Liver (tissue), 3 donors: Measurements from ENCODE around the gene IL25.

Experiments used
- NR2F2 ChIP-seq: IDR thresholded peaks from 2 replicates; pipeline ENCODE4 v1.6.1; 2016; ENCODE audit warnings: antibody characterized with exemption
- TF ChIP-seq, protein P1 (sequence below): fragments of 150-350 bp; IDR thresholded peaks from 2 replicates; pipeline ENCODE4 v1.5.1; 2017; ENCODE audit warnings: improper control_type of control experiment, low read depth, low read length; ENCODE audit not compliant: missing input control
- TF ChIP-seq, protein P2 (sequence below): IDR thresholded peaks from 2 replicates; pipeline ENCODE4 v1.6.1; 2016; ENCODE audit warnings: antibody characterized with exemption
- donor health status: healthy.
- donor health status: healthy.

DNA sequence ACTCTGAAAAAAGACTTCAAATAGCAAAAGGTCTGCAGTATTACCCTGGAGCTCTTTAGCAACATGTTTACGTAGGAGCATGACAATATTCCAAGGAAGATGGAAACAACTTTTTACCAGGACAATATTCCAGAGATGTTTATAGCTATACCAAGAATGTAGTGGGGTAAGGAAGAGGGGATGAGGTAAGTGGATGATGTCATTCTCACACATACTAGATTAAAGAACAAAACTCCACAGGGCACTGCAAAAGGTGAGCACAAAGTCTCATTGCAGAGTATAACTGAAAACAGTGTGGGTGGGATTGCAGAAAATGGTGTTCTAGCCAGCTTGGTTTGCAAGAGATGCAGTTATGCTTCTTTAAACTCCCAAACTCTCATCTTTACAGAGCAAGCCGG is 12.6 kb downstream of the IL25 start:
- TF ChIP-seq NR2F2: no peak
- TF ChIP-seq, protein P1, sequence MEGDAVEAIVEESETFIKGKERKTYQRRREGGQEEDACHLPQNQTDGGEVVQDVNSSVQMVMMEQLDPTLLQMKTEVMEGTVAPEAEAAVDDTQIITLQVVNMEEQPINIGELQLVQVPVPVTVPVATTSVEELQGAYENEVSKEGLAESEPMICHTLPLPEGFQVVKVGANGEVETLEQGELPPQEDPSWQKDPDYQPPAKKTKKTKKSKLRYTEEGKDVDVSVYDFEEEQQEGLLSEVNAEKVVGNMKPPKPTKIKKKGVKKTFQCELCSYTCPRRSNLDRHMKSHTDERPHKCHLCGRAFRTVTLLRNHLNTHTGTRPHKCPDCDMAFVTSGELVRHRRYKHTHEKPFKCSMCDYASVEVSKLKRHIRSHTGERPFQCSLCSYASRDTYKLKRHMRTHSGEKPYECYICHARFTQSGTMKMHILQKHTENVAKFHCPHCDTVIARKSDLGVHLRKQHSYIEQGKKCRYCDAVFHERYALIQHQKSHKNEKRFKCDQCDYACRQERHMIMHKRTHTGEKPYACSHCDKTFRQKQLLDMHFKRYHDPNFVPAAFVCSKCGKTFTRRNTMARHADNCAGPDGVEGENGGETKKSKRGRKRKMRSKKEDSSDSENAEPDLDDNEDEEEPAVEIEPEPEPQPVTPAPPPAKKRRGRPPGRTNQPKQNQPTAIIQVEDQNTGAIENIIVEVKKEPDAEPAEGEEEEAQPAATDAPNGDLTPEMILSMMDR: no peak
- TF ChIP-seq, protein P2, sequence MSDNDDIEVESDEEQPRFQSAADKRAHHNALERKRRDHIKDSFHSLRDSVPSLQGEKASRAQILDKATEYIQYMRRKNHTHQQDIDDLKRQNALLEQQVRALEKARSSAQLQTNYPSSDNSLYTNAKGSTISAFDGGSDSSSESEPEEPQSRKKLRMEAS: no peak
